Measurements from ENCODE around the gene MARK2.

The MARK2 gene

GRCh38 chr11:63833048-63833447 lies 5.9 kb upstream of the MARK2 start:
- TF ChIP-seq TCF4 (CRISPR knock-in tag; IDR thresholded peaks at IDR 0.05; ENCODE audit: borderline replicate concordance) (no peak), GLIS3 (CRISPR knock-in tag; IDR thresholded peaks at IDR 0.05) (no peak), ISL1 (CRISPR knock-in tag; IDR thresholded peaks at IDR 0.05) (no peak), ZFP3 (CRISPR knock-in tag; IDR thresholded peaks at IDR 0.05) (no peak), ZNF70 (CRISPR knock-in tag; IDR thresholded peaks at IDR 0.05) (no peak), ZC3H10 (CRISPR knock-in tag; IDR thresholded peaks at IDR 0.05) (no peak), POU6F1 (CRISPR knock-in tag; IDR thresholded peaks at IDR 0.05; ENCODE audit: borderline replicate concordance, low read depth) (no peak), SNAI2 (CRISPR knock-in tag; IDR thresholded peaks at IDR 0.05) (no peak), RARB (CRISPR knock-in tag; IDR thresholded peaks at IDR 0.05) (no peak), ESRRG (CRISPR knock-in tag; IDR thresholded peaks at IDR 0.05) (no peak), BACH2 (CRISPR knock-in tag; IDR thresholded peaks at IDR 0.05; ENCODE audit: borderline replicate concordance) (no peak), PPARA (CRISPR knock-in tag; IDR thresholded peaks at IDR 0.05; ENCODE audit: borderline replicate concordance) (no peak), ARNTL (CRISPR knock-in tag; IDR thresholded peaks at IDR 0.05; ENCODE audit: borderline replicate concordance, low read depth) (no peak), CSDC2 (CRISPR knock-in tag; IDR thresholded peaks at IDR 0.05) (no peak), OSR1 (CRISPR knock-in tag; IDR thresholded peaks at IDR 0.05) (no peak)
- TF ChIP-seq, protein P1, sequence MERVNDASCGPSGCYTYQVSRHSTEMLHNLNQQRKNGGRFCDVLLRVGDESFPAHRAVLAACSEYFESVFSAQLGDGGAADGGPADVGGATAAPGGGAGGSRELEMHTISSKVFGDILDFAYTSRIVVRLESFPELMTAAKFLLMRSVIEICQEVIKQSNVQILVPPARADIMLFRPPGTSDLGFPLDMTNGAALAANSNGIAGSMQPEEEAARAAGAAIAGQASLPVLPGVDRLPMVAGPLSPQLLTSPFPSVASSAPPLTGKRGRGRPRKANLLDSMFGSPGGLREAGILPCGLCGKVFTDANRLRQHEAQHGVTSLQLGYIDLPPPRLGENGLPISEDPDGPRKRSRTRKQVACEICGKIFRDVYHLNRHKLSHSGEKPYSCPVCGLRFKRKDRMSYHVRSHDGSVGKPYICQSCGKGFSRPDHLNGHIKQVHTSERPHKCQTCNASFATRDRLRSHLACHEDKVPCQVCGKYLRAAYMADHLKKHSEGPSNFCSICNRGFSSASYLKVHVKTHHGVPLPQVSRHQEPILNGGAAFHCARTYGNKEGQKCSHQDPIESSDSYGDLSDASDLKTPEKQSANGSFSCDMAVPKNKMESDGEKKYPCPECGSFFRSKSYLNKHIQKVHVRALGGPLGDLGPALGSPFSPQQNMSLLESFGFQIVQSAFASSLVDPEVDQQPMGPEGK (CRISPR knock-in tag; IDR thresholded peaks at IDR 0.05; ENCODE audit: borderline replicate concordance): no peak
- ATAC-seq: no peak

GRCh38 chr11:63834535-63835157 lies 4.3 kb upstream of the MARK2 start:
- TF ChIP-seq GLIS3 (CRISPR knock-in tag; IDR thresholded peaks at IDR 0.05): no peak
- TF ChIP-seq PPARA (CRISPR knock-in tag; IDR thresholded peaks at IDR 0.05; ENCODE audit: borderline replicate concordance): no peak
- TF ChIP-seq ZFP3 (CRISPR knock-in tag; IDR thresholded peaks at IDR 0.05): no peak
- TF ChIP-seq, protein P2, sequence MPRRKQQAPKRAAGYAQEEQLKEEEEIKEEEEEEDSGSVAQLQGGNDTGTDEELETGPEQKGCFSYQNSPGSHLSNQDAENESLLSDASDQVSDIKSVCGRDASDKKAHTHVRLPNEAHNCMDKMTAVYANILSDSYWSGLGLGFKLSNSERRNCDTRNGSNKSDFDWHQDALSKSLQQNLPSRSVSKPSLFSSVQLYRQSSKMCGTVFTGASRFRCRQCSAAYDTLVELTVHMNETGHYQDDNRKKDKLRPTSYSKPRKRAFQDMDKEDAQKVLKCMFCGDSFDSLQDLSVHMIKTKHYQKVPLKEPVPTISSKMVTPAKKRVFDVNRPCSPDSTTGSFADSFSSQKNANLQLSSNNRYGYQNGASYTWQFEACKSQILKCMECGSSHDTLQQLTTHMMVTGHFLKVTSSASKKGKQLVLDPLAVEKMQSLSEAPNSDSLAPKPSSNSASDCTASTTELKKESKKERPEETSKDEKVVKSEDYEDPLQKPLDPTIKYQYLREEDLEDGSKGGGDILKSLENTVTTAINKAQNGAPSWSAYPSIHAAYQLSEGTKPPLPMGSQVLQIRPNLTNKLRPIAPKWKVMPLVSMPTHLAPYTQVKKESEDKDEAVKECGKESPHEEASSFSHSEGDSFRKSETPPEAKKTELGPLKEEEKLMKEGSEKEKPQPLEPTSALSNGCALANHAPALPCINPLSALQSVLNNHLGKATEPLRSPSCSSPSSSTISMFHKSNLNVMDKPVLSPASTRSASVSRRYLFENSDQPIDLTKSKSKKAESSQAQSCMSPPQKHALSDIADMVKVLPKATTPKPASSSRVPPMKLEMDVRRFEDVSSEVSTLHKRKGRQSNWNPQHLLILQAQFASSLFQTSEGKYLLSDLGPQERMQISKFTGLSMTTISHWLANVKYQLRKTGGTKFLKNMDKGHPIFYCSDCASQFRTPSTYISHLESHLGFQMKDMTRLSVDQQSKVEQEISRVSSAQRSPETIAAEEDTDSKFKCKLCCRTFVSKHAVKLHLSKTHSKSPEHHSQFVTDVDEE (CRISPR knock-in tag; IDR thresholded peaks at IDR 0.05): no peak
- TF ChIP-seq, protein P3, sequence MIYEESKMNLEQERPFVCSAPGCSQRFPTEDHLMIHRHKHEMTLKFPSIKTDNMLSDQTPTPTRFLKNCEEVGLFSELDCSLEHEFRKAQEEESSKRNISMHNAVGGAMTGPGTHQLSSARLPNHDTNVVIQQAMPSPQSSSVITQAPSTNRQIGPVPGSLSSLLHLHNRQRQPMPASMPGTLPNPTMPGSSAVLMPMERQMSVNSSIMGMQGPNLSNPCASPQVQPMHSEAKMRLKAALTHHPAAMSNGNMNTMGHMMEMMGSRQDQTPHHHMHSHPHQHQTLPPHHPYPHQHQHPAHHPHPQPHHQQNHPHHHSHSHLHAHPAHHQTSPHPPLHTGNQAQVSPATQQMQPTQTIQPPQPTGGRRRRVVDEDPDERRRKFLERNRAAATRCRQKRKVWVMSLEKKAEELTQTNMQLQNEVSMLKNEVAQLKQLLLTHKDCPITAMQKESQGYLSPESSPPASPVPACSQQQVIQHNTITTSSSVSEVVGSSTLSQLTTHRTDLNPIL (CRISPR knock-in tag; IDR thresholded peaks at IDR 0.05; ENCODE audit: low read depth): no peak
- TF ChIP-seq ESRRG (CRISPR knock-in tag; IDR thresholded peaks at IDR 0.05): no peak
- no peak for TF ChIP-seq TCF4 (CRISPR knock-in tag; IDR thresholded peaks at IDR 0.05; ENCODE audit: borderline replicate concordance)
- TF ChIP-seq ZFP30 (CRISPR knock-in tag; IDR thresholded peaks at IDR 0.05): no peak
- TF ChIP-seq ZNF8 (CRISPR knock-in tag; IDR thresholded peaks at IDR 0.05): no peak
- no peak for TF ChIP-seq ISL1 (CRISPR knock-in tag; IDR thresholded peaks at IDR 0.05)
- TF ChIP-seq ARNTL (CRISPR knock-in tag; IDR thresholded peaks at IDR 0.05; ENCODE audit: borderline replicate concordance, low read depth): no peak
- no peak for TF ChIP-seq ZC3H10 (CRISPR knock-in tag; IDR thresholded peaks at IDR 0.05)
- TF ChIP-seq ZNF70 (CRISPR knock-in tag; IDR thresholded peaks at IDR 0.05): no peak
- TF ChIP-seq TOX (CRISPR knock-in tag; IDR thresholded peaks at IDR 0.05; ENCODE audit: borderline replicate concordance): no peak
- TF ChIP-seq ZNF565 (CRISPR knock-in tag; conservative IDR thresholded peaks at IDR 0.05; ENCODE audit: low read depth): no peak
- no peak for TF ChIP-seq SNAI2 (CRISPR knock-in tag; IDR thresholded peaks at IDR 0.05)
- TF ChIP-seq, protein P4, sequence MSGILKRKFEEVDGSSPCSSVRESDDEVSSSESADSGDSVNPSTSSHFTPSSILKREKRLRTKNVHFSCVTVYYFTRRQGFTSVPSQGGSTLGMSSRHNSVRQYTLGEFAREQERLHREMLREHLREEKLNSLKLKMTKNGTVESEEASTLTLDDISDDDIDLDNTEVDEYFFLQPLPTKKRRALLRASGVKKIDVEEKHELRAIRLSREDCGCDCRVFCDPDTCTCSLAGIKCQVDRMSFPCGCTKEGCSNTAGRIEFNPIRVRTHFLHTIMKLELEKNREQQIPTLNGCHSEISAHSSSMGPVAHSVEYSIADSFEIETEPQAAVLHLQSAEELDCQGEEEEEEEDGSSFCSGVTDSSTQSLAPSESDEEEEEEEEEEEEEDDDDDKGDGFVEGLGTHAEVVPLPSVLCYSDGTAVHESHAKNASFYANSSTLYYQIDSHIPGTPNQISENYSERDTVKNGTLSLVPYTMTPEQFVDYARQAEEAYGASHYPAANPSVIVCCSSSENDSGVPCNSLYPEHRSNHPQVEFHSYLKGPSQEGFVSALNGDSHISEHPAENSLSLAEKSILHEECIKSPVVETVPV (CRISPR knock-in tag; IDR thresholded peaks at IDR 0.05): no peak
- no peak for TF ChIP-seq BACH2 (CRISPR knock-in tag; IDR thresholded peaks at IDR 0.05; ENCODE audit: borderline replicate concordance)
- no peak for TF ChIP-seq OSR1 (CRISPR knock-in tag; IDR thresholded peaks at IDR 0.05)
- no peak for TF ChIP-seq POU6F1 (CRISPR knock-in tag; IDR thresholded peaks at IDR 0.05; ENCODE audit: borderline replicate concordance, low read depth)
- ATAC-seq: no peak
